ENCODE data around the gene LATS2.

LATS2 gene

DNA sequence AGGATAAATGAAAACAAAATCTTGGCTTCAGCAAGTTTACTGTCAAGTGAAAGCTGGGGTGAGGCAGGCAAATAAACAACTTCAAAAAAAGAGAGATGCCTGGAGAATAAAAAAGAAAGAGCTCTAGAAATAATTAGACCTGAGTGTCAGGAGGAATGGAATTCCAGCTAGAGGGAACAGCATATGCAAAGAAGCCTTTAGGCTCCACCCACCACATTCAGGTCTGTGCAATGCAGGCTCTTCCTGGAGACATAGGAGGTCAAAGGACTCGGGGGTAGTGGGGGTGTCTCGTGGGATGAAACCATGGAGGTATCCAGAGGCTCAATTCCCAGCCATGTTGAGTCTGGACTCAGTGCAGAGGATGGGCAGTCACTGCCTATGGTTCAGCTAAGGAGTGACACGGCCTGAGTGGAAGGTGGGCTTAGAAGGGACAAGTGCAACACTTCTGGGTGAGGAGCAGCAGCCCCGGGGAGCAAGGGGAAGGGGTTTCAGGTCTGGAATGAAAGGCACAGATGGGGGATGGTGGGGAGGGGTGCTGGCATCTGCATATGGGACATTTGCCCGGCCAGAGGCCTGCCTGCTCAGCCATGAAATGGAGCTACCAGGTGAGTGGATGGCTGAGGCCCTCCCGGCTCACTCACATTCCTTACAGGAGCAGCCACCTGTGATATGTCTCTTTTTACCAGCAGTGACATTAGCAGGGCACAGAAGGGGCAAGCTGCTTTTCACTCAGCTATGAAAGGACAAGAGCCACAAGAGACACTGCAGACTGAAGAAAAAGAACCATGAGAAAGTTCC lies 12.3 kb downstream of the LATS2 start:
- no peak for FAIRE-seq
- no peak for DNase-seq (ENCODE audit: low spot score)

DNA sequence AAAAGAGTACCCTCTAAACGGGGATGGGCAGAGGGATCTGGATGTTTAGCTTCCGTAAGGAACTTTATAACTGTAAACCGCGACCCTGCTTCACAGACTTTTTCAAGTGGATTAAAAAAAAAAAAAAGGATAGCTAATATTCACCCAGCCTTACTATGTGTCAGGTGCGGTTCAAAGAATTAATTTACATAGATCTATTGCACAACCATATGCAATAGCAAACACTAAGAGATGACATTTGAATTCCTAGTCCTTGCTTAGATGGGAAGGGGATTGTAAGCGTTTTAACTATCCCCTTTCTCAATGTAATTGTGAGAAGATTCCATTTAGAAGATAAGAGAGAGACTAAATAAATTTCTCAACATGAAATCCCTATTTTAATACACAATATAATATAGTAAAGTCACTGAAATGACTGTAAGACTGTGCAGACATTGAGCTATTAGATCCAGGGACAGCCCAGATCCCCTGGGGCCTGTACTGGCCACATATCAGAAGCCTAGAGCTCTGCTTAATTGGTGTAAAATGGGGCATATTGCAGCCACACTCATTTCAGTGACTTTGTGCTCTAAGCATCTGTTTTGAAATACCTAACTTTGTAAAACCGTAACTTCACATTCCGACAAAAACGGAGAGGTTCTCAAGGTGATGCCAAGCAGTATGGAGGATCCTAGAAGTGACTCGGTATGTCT lies 13.6 kb downstream of the LATS2 start:
- FAIRE-seq (no peak), DNase-seq (ENCODE audit: low spot score) (no peak)

DNA sequence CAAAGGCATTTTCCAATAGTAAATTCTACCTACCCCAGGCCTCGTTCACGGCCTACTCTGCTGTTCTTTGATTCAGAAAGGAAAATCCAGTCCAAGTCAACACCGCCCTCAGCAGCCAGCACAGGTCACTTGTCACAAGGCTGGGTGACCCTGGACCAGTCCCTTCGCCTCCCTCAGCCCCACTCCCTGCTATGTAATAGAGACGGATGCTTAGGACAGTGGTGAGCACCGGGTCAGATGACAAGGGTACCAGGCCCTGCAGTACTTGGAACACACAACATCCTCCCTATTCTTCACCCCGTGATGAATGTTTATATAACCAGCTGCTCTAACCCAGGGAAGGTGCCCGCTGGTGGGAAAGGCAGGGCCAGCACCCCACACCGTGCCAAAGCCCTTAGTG lies 14.3 kb downstream of the LATS2 start:
- FAIRE-seq (no peak), DNase-seq (ENCODE audit: low spot score) (no peak)

DNA sequence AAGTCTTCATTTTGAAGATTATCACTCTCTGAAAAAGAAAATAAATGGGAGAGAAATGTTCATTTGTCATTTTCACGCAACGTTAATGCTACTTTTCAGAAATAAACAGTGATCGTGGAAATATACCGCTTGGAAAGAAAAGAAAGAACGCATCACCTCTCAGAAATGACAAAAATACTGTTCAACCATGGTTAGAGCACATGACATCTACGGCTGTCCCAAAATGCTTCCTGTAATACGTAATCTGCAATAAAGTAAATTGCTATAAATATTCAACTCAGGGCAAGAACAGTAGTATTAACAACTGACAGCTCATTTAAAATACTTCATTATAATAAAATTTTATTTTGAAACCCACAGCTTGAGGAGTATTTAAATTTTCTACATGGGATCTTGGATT lies 15.2 kb downstream of the LATS2 start:
- FAIRE-seq: no peak

DNA sequence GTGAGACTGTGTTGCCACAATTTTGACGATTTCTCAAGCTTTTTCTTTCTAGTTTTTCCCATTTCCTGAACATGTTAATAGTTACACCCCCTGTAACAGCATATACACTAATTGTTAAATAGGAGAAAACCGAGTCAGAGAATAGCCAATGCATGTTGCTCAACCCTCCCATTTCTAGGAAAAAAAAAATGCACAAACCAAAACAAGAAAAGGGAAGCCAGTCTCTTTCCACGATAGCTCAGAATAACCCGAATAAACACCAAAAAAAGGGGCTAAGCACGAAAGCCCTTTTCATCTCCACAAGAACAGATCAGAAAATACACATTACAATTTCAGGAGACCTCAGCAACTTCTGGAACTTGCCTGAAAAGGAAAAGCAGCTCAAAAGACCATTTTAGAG lies 16.3 kb downstream of the LATS2 start:
- FAIRE-seq: no peak
- DNase-seq (ENCODE audit: low spot score): no peak

More for the DNA sequence above, 15.2 kb downstream of the LATS2 start:
- no peak for DNase-seq (ENCODE audit: low spot score)

DNA sequence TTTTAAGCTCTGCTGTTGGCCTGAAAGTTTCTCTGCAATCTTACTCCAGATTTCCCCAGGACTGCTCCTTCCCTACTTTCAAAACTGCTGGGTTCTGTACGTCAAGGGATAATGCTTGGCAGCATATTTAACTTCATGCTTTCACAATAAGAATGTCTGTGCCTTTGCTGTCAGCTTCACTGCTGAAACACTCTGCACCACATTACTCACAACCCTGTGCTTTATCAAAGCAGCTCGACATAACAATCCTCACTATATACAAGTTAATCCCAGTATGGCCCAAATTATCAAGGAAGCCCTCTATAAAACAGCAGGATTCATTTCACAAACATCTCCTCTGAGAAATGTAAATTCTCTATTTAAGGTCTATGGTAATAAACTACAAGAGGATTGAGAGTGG lies 17.5 kb downstream of the LATS2 start:
- FAIRE-seq (no peak), DNase-seq (ENCODE audit: low spot score) (no peak)

DNA sequence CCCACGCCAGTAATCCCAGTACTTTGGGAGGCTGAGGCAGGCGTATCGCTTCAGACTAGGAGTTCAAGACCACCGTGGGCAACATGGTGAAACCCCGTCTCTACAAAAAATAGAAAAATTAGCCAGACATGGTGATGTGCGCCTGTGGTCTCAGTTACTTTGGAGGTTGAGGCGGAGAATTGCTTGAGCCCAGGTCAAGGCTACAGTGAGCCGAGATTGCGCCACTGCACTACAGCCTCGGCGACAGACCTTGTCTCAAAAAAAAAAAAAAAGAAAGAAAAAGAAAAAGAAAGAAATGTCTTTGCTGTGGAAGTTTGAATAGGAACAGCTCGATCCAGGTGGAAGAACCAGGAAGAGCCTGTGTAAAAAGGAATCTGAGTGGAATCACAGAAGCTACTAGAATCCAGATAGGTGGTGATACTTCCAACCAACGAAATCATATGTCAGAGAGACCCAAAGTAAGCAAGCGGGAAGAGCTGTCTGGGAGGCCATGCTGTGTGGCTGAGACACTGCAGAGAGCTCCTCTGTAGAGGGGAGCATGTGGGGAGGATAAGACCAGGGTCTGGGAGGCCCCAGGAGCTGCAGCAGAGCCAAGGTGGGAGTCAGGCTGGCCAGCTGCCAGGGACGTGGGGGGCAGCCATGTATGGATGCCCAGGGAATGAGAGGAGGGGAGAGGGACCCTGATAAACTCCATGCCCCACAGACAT lies 21.1 kb downstream of the LATS2 start:
- DNase-seq (ENCODE audit: low spot score) (no peak), FAIRE-seq (no peak)

DNA sequence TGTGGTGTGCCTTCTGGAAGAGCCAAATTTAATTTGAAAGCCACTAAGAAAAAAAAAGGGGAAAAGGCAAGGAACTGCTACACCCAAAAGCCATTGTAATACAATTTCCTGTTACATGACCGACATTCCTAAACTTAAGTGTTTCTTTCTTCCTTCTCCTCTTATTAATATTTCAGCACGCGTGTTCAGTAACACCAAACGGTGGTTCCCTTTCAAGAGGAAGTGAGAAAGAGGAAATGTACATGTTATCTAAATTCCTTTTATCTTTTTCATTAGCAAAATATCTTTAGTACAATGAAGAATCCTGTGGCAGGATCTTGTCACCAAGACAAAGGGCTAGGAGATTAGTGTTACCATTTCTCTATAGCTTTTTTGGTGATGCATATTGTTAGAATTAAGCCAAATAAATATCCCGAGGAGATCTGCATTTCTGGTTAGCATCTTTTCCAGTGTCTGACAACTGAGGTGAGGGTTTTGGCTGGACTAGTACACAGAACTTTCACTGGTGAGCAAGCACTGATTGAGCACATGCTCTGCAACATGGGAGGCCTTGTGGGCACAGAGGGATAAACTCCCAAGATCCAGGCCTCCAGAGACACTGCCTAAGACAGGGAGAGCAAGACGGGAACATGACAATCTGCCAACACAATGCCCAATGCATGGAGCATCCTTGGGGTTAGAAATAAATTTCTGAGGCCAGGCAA lies 22.1 kb downstream of the LATS2 start:
- FAIRE-seq: no peak
- no peak for DNase-seq (ENCODE audit: low spot score)

DNA sequence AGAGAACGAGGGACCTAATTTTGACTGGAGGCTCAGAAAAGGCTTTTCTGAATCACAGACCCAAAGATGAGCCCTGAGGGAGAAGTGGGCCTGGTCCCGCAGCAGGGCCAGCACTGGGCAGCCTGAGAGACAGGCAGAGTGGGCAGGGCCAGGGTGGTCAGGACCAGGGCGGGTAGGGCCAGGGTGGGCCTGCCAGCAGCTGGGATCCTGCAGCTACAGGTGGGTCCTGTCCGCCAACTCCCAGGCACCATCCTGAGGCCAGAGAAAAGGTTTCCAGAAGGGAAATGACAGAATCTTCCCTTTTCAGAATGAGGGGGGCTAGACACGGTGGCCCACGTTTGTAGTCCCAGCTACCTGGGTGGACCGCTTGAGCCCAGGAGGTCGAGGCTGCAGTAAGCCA lies 23.7 kb downstream of the LATS2 start:
- FAIRE-seq: no peak
- no peak for DNase-seq (ENCODE audit: low spot score)

DNA sequence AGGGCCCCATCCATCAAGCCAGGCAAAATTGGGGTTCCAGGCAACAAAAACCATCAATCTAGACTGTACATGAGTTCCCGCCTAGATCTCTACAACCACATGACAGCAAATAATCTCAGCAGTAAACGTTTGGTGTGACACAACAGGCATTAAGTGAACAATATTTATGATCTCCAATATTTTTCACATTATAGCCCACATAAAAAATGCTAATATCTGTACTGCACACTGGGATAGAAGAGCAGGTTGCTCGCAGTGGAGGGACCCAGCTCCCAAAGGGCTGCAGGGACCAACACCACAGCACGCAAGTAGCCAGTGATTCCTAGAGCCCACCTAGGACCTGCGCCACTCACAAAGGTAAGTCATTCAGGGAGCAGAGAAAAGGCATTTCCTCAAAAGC lies 25.9 kb downstream of the LATS2 start:
- FAIRE-seq (no peak), DNase-seq (ENCODE audit: low spot score) (no peak)

DNA sequence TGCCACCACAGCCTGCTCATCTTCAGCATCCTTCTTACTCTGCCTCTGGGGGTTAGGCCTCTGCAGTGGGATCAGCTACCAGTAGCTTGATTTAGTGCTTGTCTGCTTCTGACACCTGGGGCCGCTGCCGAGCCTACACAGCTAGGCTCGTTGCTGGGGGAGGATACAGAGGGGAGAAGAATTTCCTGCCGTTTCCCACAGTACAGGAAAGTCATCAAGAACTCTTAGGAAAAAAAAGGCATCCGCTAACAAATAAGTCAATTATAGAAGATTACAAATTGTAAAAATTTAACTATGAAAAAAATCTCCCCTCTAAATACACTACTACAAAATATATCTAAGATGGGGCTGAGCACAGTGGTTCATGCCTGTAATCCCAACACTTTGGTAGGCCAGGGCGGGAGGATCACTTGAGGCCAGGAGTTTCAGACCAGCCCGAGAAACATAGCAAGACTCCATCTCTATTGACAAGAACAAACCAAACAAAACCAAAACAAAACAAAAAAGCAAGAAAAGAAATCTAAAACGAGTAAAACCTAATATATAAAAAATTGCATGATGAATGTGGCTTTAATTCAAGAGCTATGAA lies 26.7 kb downstream of the LATS2 start:
- FAIRE-seq (no peak), DNase-seq (ENCODE audit: low spot score) (no peak)

DNA sequence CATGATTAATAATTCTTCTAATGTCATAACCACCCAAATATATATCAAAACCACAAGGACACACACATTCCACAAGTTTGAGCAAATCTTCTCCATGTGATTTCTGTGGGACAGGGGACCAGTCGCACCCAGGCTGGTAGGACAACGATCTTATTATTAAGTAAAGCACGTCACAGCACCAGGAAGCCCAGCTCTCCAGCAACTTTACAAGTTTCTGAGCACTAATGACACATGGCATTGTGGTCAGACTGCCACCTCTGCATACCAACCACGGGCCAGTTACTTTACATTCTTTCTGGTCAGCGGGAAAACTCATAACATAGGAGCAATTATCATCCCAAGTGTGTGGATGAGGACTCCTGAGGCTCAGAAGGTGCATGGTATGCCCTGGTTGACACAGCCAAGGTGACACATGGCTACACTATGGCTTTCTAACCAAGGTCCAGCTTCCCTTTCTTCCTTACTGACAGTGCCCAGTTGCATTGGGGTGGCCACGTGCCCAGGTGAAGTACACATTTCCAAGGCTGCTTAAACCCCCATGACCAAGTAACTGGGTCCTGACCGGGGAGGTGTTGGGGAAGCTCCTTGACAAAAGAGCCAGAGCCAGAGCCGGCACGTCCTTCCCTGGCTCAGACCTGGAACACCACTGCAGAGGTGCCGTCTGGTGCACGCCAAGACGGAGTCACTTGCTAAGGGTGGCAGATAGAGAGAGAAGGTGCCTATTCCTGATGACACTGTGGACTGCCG lies 27.4 kb downstream of the LATS2 start:
- DNase-seq (ENCODE audit: low spot score): peak; percentile 25

DNA sequence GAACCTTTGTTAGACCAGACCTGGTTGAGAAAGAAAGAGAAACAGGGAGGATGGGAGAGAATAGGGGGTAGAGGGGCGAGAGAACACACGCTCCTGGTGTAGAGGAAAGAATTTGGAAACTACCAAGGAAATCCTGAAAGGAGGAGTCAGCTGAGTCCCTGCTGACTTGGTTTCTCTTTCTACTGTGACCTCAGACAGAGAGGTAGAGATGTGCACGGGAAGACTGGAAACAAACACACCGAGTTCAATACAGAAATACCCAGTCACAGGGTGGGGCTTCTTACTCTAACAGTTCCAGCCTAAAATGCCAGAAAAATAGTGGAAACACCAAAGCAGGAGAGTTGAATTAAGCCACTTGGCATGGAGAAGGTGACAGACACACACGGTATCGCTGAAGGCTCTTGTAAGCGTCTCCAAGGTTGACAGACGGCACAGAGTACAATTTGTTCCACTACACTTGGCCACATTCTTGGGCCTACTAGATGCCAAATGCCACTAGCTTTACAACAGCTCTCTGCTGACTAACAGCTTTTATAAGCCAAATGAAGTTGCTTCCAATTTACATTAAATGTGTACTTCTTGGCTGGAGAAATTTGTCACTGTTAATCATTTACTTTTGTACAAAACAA lies 28.1 kb downstream of the LATS2 start:
- FAIRE-seq (no peak), DNase-seq (ENCODE audit: low spot score) (no peak)

More for the DNA sequence above, 27.4 kb downstream of the LATS2 start:
- FAIRE-seq: no peak

DNA sequence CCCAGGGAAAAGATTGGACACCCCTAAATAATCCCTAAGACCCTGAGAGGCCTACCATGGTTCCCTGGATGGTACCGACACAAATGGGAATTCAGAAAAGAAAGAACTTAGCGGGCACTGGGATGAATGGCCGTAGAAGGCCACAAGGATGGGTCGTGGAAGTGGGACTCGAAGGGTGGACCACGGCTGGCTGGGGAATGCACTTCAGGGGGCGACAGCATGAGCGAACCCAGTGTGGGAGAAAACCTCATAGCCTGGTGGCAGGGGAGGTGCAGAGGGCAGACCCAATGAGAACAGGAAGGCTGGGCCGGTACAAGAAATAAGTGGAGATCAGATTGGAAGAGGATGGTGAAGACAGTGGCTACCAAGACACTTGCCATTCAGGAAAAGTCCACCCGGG lies 28.7 kb downstream of the LATS2 start:
- no peak for DNase-seq (ENCODE audit: low spot score)
- no peak for FAIRE-seq

DNA sequence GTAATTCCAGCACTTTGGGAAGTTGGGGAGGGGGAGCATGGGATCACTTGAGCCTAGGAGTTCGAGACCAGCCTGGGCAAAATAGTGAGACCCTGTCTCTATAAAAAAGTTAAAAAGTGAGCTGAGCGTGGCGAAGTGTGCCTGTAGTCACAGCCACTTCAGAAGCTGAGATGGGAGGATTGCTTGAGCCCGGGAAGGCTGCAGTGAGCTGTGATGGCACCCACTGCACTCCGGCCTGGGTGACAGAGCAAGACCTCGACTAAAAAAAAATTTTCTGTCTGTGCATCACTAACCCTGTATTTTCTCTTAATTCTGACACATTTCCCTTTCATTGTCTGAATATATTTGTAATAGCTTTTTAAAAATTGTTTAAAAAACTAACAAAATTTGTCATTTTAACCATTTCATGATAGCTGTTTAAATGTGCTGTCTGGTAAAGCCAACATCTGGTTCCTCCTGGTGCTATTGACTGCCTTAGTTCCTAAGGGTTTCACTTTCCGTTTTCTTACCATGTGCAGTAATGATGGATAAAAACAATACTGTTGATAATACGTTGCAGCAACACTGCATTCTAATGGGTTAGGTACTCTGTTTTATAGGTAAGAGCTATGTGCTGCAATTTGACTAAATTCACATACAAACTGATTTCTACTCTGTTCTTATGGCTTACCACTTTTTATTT lies 29.7 kb downstream of the LATS2 start:
- FAIRE-seq: no peak
- DNase-seq (ENCODE audit: low spot score): no peak

DNA sequence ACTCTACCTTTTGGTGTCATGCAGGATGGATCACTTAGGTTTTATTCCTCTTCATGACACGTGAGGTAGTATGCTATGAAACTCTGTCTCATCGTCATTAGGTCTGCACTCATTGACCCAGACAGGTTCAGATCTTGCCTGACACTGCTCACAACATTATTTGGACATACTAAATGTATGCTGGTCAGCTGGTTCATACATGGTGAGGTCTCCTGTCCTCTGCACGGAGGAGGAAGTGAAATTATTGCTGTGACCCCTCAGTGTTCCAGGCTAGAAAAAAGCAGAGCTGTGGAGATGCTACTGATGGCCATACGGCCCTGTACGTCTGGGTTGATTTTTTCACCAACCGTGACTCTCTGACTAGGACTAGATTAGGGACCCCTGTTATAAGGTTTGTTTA lies 35.8 kb downstream of the LATS2 start:
- no peak for FAIRE-seq
- DNase-seq (ENCODE audit: low spot score): no peak

DNA sequence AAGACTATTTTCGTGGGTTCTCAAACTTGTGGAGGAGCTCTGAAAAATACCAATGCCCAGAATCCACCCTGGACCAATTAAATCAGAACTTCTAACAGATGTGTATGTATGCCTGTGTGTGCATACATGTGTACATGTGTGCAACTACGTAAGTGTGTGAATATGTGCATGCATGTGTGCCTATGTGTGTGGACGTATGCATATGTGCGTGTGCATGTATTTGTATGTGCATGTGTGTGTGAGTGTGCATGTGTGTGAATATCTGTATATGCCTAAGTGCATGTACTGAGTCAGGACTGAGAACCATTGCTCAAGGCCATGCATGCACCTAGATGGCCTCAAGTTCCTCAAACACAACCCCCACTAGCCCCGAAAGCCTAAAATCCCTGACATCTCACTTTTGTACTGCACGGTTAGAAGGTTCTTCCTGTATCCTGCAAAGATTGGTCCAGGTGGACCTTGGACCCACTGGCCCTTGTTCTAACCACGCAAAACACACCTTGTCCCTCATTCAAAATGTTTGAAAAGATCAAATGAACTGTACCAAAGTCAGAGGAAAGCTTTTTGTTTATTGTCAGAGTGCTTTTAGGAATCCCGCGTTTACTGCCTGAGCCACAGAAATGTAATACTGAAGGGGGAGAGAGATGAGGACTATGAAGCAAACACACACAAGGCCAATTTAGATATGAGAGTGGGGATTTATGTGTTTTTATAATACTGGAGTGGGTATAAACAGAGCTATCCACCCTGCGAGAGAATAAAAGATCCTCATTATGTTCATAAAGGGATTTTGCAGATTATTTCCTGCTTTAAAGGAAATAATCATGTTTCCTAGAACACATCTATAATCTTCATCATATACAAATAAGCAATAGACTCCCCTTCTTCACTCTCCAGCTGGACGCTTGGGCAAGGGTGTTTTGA lies 39.1 kb downstream of the LATS2 start:
- DNase-seq (ENCODE audit: low spot score) (no peak), FAIRE-seq (no peak)

DNA sequence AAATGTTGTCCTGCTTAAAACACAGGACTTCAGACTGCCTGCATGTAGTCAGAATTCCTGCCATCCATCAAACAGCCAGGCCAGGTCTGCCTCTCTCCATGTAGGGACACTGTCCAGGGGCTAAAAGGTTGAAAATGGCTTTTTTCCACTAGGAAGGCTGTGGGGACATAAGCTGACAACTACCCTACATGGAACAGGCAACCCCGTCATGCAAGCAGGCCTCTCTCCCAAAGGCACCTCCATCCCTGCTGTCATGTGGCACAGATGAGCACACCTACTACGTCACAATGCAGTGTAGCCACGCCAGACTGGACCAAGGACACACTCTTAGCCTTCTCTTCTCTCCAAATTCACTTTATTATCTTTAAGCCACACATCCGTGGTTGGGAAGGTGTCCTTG lies 40.8 kb downstream of the LATS2 start:
- FAIRE-seq (no peak), DNase-seq (ENCODE audit: low spot score) (no peak)

DNA sequence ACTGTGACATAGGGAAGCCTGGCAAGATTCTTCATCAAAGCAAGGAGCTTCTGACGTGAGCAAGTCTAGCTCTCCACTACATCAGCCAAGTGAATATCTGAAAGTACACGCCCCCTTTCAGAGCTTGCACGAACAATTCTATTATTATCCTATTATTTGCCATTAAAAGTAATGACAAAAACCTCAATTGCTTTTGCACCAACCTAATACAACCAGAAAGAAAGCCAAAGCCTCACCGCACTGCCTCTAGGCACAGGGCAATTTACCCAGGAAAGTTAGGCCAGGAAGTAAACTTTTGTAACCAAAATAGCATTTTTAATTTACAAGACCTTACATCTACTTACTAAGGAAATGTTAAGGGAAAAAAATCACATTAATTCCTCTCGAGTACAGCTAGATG lies 41.2 kb downstream of the LATS2 start:
- FAIRE-seq (no peak), DNase-seq (ENCODE audit: low spot score) (no peak)

All from urothelium cell line (cell line).